OCI-LY3 (cell line): ENCODE measurements around the gene NUDT7.

Experiments
- H2AFZ ChIP-seq: fragments of 200-600, 300-600 bp; shearing (Covaris generic); 2 replicates; pipeline ENCODE4 v1.6.0; 2014; ENCODE audit warnings: antibody characterized with exemption, low read depth, low read length
- H3K27ac ChIP-seq: fragments of 200-600, 300-600 bp; sonication (generic); 2 replicates; pipeline ENCODE4 v1.5.1; 2014; ENCODE audit warnings: mild to moderate bottlenecking, low read length, moderate library complexity, mixed read lengths
- H3K27me3 ChIP-seq: fragments of 200-600, 300-600 bp; sonication (generic); 2 replicates; pipeline ENCODE4 v1.6.1; 2014; ENCODE audit warnings: low read depth, low read length, mixed read lengths
- H3K36me3 ChIP-seq: fragments of 200-600, 300-600 bp; sonication (generic); replicated peaks from 2 replicates; pipeline ENCODE3; 2014; ENCODE audit warnings: low read depth, low read length, mixed read lengths
- H3K4me1 ChIP-seq: fragments of 300-600, 200-600 bp; sonication (generic); 2 replicates; pipeline ENCODE4 v1.6.1; 2014; ENCODE audit warnings: low read length, mixed read lengths
- H3K4me2 ChIP-seq: fragments of 200-600, 300-600 bp; sonication (generic); 2 replicates; pipeline ENCODE4 v1.6.1; 2014; ENCODE audit warnings: low read length, mixed read lengths
- H3K4me3 ChIP-seq: fragments of 300-600, 200-600 bp; sonication (generic); 2 replicates; pipeline ENCODE4 v1.5.1; 2014; ENCODE audit warnings: antibody characterized with exemption, mild to moderate bottlenecking, low read length, moderate library complexity
- H3K79me2 ChIP-seq: fragments of 300-600, 200-600 bp; shearing (Covaris generic); 2 replicates; pipeline ENCODE4 v1.6.1; 2014; ENCODE audit warnings: mild to moderate bottlenecking, low read length, mixed read lengths
- H3K9ac ChIP-seq: fragments of 300-600, 200-600 bp; shearing (Covaris generic); 2 replicates; pipeline ENCODE4 v1.6.0; 2014; ENCODE audit warnings: mild to moderate bottlenecking, low read length, moderate library complexity
- H3K9me3 ChIP-seq: fragments of 200-600, 300-600 bp; shearing (Covaris generic); 2 replicates; pipeline ENCODE4 v1.6.1; 2014; ENCODE audit warnings: low read length, mixed read lengths; ENCODE audit not compliant: insufficient read depth
- H4K20me1 ChIP-seq: fragments of 200-600, 300-600 bp; sonication (generic); 2 replicates; pipeline ENCODE4 v1.6.1; 2016; ENCODE audit warnings: low read length, mixed read lengths; ENCODE audit not compliant: insufficient read depth
- EZH2phosphoT487 ChIP-seq: fragments of 200-600 bp; shearing (Covaris generic); IDR thresholded peaks from 2 replicates; pipeline ENCODE4 v1.6.1; 2018; ENCODE audit warnings: antibody characterized with exemption, mixed run types, low read depth
- TF ChIP-seq, protein P1 (sequence below): fragments of 200-600, 300-600 bp; sonication (generic); IDR thresholded peaks from 2 replicates; pipeline ENCODE4 v1.5.1; 2014; ENCODE audit warnings: antibody characterized with exemption, low read length, low read depth

NUDT7 gene

DNA sequence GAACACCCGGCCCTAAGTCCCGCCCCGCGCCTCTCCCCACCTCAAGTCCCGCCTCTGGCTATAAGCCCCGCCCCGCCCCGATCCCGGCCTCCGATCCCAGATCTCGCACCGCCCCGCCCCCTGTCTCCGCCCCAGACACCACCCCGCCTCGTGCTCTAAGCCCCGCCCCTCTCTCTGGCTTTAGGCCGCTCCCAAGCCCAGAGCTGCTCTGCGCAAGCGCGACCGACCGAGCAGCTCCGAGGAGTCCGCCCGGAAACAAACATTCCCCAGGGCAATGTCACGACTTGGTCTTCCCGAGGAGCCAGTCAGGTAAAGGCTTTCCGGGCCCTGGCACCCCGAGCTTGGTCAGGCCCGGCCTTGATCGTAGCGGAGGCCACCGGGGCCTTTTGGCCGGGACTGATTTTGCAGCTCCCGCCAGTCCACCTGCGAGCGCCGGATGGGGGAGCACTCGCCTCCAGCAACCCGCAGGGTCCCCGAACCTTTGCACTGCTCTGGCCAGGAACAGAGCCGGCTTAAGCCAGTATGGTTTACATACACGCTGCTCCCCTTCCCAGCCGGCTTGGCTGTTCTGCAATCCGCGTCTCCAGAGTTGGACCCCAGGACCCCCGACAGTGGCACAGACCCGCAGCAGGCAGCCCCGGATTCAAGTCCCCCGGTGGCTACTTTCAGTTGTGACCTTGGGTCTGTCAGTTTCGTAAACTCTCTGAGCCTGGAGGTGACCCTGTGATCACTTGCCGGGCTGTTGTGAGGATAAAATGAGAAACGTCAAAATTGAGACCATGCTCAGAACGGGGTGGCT is at the start of gene NUDT7:
Gene NUDT7, plus strand, starts transcription at position 206 of the 799 bp plus-strand sequence. Its CDS starts 69 bp downstream, at position 275.
- H4K20me1 ChIP-seq, result no peaks in the 10 kb centered on the region
- peak within 1 kb of the TSS; percentile 24; the same call in 1 of the 2 replicates for H3K27ac ChIP-seq

GRCh38 chr16:77674888-77675287 is 47.4 kb upstream of the NUDT7 start:
- 0 out of 2 replicates have a peak overlapping the region, but pooled peaks have one; percentile 61 for H3K4me2 ChIP-seq
- TF ChIP-seq, protein P1, sequence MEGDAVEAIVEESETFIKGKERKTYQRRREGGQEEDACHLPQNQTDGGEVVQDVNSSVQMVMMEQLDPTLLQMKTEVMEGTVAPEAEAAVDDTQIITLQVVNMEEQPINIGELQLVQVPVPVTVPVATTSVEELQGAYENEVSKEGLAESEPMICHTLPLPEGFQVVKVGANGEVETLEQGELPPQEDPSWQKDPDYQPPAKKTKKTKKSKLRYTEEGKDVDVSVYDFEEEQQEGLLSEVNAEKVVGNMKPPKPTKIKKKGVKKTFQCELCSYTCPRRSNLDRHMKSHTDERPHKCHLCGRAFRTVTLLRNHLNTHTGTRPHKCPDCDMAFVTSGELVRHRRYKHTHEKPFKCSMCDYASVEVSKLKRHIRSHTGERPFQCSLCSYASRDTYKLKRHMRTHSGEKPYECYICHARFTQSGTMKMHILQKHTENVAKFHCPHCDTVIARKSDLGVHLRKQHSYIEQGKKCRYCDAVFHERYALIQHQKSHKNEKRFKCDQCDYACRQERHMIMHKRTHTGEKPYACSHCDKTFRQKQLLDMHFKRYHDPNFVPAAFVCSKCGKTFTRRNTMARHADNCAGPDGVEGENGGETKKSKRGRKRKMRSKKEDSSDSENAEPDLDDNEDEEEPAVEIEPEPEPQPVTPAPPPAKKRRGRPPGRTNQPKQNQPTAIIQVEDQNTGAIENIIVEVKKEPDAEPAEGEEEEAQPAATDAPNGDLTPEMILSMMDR, result no peak
- TF ChIP-seq EZH2phosphoT487, result no peak
- H3K79me2 ChIP-seq, result no peaks in the 10 kb centered on the region
- H4K20me1 ChIP-seq, result no peaks in the 10 kb centered on the region
- no peak overlapping the region for H3K4me3 ChIP-seq
- H3K9me3 ChIP-seq, result no peaks in the 10 kb centered on the region
- peaks cover 17% of the 10 kb centered on the region for H3K27me3 ChIP-seq
- H3K36me3 ChIP-seq, result no peaks in the 10 kb centered on the region
- H3K4me1 ChIP-seq, result no peaks in the 10 kb centered on the region
- H3K27ac ChIP-seq, result no peak overlapping the region
- H3K9ac ChIP-seq, result no peak overlapping the region
- no peak overlapping the region for H2AFZ ChIP-seq

More for the DNA sequence above, at the start of gene NUDT7:
- H2AFZ ChIP-seq, result peak within 1 kb of the TSS; percentile 96
- peak within 1 kb of the TSS; percentile 86 for H3K4me2 ChIP-seq
- H3K9ac ChIP-seq, result peak within 1 kb of the TSS; percentile 91
- H3K36me3 ChIP-seq, result no peaks in the 10 kb centered on the region
- H3K4me3 ChIP-seq, result peak within 1 kb of the TSS; percentile 95
- H3K9me3 ChIP-seq, result no peaks in the 10 kb centered on the region
- no peaks in the 10 kb centered on the region for H3K27me3 ChIP-seq
- H3K4me1 ChIP-seq, result 0 out of 2 replicates have a peak, but pooled peaks cover 3% of the 10 kb centered on the region
- TF ChIP-seq EZH2phosphoT487, result no peak
- TF ChIP-seq, protein P1, result peak; percentile 59
- H3K79me2 ChIP-seq, result no peaks in the 10 kb centered on the region

DNA sequence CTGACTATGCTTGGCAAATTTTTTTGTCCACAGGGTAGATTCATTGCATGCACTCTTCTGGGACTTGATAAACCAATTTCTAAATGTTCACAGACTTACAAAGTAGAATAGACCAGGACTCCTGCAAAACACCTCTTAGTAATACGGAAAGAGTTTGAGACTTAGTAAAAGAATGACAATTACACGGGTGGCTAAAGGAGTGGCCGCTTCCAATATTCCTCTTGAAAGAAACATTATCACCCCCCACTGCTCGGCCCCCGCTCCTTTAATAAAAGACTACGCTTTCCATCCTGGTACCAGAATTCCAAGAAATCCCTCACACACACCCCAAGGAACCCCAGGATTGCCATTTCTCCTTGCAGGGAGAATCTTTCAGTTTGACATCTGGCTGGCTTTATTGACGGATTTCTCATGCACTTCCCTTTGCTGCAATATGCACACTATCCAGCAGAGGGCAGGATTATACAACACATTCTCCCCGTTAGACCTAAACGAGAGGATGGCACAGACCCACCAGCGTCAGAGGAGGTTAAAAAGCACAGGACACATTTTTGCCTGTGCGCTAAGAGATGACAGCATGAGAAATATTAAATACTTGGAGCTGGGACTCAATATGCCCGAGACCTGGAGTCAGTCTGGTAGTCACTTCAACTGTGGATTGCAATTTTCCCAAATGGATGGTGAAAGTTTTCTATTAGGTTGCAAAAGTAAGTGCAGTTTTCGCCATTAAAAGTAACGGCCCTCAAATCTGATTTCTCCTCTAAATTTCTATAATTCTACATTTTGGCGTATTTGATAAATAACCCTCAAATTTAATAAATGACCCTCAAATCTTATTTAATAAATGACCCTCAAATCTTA is 46.6 kb upstream of the NUDT7 start:
- Histone ChIP-seq H3K4me2 (peak overlapping the region; percentile 61), H3K4me3 (peak overlapping the region; percentile 34; the same call in 1 of the 2 replicates), H3K79me2 (no peaks in the 10 kb centered on the region), H3K36me3 (no peaks in the 10 kb centered on the region), H3K27ac (no peak overlapping the region), H3K4me1 (no peaks in the 10 kb centered on the region), H3K9ac (no peak overlapping the region), H4K20me1 (no peaks in the 10 kb centered on the region), H3K9me3 (no peaks in the 10 kb centered on the region), H3K27me3 (peaks cover 13% of the 10 kb centered on the region), H2AFZ (peak overlapping the region; percentile 84; the same call in 1 of the 2 replicates)
- TF ChIP-seq EZH2phosphoT487, result no peak
- TF ChIP-seq, protein P1, result peak; percentile 92

DNA sequence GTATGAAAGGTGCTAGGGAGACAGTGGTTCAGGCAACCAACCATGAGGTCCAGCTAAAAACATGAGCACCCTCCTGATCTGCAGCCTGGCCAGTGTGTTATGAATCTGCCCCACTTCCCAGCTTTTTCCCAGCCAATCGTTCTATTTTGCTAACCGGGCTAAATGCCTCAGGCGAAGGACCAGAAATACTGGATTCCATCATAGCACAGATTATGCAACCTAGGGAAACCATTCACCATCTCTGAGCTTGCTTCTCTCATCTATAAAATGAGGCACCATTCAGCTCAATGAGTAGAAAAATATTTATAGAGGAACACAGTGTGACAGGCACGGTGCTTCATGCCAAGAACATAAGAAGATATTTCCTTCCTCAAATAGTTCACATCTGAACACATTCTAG is 45.2 kb upstream of the NUDT7 start:
- no peak overlapping the region for H3K27ac ChIP-seq
- H4K20me1 ChIP-seq, result no peaks in the 10 kb centered on the region
- TF ChIP-seq, protein P1, result no peak
- TF ChIP-seq EZH2phosphoT487, result no peak
- H3K4me2 ChIP-seq, result no peak overlapping the region
- no peaks in the 10 kb centered on the region for H3K36me3 ChIP-seq
- H3K27me3 ChIP-seq, result peaks cover 10% of the 10 kb centered on the region
- H2AFZ ChIP-seq, result no peak overlapping the region
- no peak overlapping the region for H3K9ac ChIP-seq
- no peaks in the 10 kb centered on the region for H3K9me3 ChIP-seq
- H3K4me3 ChIP-seq, result no peak overlapping the region
- no peaks in the 10 kb centered on the region for H3K4me1 ChIP-seq
- H3K79me2 ChIP-seq, result no peaks in the 10 kb centered on the region
